Activated CD4-positive, alpha-beta T cell treated with anti-CD3 and anti-CD28 coated beads for 48 hours (primary cell): ENCODE measurements around the gene TMEM14B.
A peak's percentile ranks its signal among the peaks of the same experiment; 100 is the strongest.

Experiments
- DNase-seq: peaks from one replicate; pipeline ENCODE4 v3.0.0-alpha.2; 2020

The TMEM14B gene

DNA sequence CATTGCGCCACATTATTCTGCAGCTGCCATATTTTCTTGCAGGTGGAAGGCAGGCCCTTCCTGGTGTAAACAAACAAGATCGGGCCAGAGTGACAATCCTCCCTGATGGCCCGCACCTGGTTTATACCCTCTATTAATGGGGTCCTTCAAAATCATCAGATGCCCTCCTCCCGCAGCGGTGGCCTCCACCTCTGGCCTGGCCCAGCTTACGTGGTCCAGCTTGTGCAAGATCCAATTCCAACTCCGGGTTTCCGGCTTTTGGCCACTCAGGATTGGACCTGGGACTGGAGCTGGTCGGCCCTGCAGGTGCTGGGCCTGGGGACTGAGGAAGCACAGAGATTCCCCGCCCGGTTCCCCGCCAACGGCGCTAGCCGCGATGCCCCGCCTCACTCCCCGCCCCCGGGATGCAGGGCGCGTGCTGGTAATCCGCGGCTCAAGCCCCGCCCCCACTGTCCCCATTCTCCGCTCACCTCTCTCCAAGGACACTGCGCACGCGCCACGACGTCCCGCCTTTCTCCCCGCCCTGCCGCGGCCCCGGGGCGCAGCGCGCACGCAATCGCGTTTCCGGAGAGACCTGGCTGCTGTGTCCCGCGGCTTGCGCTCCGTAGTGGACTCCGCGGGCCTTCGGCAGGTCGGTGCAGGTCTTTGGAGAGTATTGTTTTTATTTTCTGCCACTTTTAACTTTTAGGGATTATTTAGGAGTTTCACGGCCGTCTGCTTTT lies at the start of gene TMEM14B:
Gene TMEM14B, plus strand, starts transcription at position 555 of the 722 bp plus-strand sequence. CDS start 1,441 bp downstream, outside the sequence.
- peak; percentile 100 for DNase-seq

DNA sequence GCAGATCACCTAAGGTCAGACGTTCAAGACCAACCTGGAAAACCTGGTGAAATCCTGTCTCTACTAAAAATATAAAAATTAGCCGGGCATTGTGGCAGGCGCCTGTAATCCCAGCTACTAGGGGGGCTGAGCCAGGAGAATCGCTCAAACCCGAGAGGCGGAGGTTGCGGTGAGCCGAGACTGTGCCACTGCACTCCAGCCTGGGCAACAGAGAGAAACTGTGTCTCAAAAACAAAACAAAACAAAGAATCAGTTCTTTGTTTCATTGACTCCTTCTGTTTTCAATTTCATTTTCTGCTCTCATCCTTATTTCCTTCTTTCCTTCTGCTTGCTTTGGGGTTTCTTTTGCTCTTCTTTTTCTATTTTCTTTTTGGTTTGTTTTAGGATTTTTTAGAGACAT lies 33.6 kb upstream of the TMEM14B start:
- DNase-seq, result no peak

DNA sequence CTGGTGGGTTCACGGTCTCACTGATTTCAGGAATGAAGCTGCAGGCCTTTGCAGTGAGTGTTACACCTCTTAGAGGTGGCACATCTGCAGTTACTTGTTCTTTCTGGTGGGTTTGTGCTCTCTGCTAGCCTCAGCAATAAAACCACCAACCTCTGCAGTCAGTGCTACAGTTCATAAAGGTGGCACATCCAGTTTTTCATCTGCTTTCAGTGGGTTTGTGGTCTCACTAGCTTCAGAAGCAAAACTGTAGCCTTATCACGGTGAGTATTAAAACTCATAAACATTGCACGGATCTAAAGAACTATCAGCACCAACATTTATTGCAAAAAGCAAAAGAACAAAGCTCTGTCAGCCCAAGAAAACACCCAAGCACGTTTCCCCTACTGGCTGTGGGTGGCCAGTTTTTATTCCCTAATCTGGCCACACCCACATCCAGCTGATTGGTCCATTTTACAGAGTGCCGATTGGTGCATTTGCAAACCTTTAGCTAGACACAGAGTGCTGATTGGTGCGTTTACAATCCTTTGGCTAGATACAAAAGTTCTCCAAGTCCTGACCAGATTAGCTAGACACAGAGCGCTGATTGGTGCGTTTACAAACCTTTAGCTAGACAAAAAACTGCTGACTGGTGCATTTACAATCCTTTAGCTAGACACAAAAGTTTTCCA lies 28.2 kb upstream of the TMEM14B start:
- peak; percentile 66 for DNase-seq

DNA sequence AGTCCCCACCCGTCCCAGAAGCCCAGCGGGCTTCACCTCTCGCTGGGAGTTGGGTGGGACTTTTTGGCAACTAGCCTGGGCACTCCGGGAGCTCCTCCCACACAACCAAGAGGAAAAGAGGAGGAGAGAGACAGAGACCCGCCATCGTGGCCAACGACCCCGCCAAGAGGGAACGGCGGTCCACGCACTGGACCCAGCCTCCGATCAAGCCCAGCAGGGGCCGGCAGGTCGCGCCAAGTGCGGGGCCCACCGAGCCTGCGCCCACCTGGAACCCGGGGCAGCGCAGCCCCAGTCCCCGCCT lies 27.7 kb upstream of the TMEM14B start:
- DNase-seq, result no peak

DNA sequence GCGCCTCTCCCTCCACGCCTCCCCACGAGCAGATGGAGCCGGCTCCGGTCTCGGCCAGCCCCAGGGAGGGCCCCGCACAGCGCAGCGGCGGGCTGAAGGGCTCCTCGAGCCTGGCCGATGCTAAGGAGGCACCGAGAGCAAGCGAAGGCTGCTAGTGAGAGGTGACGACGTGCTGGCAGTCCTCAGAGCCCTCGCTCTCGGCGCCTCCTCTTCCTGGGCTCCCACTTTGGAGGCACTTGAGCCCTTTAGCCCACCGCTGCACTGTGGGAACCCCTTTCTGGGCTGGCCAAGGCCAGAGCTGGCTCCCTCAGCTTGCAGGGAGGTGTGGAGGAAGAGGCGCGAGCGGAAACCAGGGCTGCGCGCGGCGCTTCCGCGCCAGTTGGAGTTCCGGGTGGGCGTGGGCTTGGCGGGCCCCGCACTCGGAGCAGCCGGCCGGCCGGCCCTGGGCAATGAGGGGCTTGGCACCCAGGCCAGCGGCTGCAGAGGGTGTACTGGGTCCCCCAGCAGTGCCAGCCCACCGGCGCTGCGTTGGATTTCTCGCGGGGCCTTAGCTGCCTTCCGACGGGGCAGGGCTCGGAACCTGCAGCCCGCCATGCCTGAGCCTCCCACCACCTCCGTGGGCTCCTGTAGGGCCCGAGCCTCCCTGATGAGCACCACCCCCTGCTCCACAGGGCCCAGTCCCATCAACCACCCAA lies 27.2 kb upstream of the TMEM14B start:
- DNase-seq, result peak; percentile 64

DNA sequence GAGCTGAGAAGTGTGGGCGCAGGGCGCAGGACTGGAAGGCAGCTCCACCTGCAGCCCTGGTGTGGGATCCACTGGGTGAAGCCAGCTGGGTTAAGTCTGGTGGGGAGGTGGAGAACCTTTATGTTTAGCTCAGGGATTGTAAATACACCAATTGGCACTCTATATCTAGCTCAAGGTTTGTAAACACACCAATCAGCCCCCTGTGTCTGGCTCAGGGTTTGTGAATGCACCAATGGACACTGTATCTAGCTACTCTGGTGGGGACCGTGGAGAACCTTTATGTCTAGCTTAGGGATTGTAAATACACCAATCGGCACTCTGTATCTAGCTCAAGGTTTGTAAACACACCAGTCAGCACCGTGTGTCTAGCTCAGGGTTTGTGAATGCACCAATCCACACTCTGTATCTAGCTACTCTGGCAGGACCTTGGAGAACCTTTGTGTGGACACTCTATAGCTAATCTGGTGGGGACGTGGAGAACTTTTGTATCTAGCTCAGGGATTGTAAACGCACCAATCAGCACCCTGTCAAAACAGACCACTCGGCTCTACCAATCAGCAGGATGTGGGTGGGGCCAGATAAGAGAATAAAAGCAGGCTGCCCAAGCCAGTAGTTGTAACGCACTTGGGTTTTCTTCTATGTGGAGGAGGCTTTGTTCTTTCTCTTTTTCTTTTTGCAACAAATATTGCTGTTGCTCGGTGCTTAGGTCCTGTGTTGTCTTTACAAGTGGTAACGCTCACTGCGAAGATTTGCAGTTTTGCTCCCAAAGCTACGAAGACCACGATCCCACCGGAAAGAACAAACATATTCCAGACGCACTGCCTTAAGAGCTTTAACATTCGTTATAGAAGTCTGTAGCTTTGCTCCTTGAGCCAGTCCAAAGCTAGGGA lies 26.4 kb upstream of the TMEM14B start:
- DNase-seq, result peak; percentile 58

DNA sequence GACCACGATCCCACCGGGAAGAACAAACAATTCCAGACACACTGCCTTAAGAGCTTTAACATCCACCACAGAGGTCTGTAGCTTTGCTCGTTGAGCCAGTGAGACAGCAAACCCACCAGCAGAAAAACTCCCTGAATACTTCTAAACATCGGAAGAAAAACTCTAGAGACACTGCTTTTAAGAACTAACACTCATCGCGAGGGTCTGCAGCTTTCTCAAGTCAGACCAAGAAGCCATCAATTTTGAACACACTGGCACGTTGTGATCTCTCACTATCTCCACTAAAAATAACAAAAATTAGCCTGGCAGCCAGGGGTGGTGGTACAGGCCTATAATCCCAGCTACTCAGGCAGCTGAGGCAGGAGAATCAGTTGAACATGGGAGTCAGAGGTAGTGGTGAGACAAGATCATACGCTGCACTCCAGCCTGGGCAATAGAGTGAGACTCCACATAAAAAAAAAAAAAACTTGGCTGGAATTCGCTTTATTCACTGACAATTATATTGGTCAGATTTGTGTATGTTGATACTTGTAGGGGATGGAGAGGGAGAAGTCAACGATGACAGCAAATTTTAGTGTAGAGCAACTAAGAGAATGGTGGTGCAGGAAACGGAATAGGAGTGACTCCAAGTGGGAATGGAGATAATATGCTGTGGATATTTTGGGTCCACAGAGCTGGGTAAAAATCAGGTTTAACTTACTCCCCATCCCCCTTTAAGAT lies 25.6 kb upstream of the TMEM14B start:
- DNase-seq, result no peak

DNA sequence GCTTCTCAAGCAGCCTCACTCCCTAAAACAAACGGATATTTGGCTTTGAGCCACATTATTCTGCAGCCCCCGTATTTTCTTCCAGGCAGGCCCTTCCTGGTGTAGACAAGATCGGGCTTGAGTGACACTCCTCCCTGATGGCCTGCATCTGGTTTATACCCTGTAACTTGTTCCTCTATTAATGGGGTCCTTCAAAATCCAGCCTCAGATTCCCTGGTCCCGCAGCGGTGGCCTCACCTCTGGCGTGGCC lies 25.1 kb upstream of the TMEM14B start:
- no peak for DNase-seq

DNA sequence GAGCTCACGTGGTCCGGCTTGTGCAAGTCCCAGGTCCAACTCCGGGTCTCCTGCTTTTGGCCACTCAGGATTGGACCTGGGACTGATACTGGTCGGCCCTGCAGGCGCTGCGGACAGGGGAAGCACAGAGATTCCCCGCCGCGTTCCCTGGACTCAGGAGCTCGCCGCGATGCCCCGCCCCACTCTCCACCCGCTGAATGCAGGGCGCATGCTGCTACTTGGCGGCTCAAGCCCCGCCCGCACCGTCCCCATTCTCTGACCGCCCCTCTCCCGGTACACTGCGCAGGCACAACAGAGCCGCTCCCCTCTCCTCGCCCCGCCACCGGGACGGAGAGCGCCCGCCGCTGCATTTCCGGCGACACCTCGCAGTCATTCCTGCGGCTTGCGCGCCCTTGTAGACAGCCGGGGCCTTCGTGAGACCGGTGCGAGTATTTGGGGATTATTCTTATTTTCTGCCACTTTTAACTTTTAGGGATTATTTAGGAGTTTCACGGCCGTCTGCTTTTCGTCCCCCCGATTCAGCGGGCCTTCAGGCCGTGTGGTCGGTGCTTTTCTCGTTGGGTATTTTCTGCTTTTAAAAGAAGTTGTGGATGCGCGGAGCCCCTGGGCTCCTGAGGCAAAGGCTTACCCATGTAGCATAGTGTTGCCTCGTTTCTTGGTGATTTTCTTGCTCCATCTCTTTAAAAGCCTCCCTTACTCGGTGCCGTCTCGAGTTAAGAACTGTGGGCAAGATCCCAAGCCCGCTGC lies 24.6 kb upstream of the TMEM14B start, which contains the start of gene TMEM14C:
Gene TMEM14C, plus strand, starts transcription at position 251 of the 747 bp plus-strand sequence. CDS start 1,544 bp downstream, outside the sequence.
- peak; percentile 93 for DNase-seq

DNA sequence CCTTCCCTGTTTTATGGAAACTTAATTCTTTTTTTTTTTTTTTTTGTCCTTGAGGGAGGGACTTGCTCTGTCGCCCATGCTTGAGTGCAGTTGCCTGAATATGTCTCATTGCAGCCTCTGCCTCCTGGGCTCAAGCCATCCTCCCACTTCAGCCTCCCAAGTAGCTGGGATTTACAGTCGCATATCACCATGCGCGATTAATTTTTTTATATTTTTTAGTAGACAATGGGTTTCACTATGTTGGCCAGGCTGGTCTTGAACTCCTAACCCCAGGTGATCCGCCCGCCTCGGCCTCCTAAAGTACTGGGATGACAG lies 24.1 kb upstream of the TMEM14B start:
- DNase-seq, result no peak

DNA sequence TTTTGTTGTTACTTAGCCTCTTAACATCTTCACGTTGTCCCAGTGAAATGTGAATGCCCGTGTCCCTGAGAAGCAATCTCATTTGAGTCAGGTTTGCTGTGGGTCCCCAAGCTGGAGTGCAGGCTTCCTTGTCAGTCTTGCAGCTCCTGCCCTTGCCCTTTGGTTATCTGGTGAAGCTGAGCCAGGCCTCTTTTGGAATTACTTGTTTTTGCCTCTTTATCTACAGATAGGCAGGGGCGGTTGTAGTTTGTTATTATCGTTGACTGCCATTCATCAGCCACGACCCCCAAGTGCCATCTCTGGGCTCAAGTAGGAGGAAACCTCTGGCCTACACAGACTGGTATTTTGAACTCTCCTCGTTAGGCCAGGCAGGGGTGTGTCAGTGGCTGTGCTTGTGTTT lies 22.6 kb upstream of the TMEM14B start:
- DNase-seq, result no peak

DNA sequence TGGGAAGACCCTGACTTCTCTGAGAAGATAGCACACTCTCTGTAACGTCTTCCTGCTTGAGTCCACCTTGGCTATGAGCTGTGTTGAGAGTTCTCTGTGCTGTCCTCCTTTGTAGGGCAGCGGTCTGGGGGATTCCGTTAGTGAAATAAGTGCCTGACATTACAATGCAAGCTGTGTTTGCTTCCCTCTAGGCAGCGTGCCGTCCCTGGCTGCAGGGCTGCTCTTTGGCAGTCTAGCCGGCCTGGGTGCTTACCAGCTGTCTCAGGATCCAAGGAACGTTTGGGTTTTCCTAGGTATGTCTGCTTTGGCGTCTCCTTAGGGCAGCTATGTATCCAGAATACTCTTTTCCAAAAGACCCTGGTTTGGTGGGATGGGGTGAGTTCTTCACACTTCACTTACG lies 21.9 kb upstream of the TMEM14B start:
- no peak for DNase-seq

DNA sequence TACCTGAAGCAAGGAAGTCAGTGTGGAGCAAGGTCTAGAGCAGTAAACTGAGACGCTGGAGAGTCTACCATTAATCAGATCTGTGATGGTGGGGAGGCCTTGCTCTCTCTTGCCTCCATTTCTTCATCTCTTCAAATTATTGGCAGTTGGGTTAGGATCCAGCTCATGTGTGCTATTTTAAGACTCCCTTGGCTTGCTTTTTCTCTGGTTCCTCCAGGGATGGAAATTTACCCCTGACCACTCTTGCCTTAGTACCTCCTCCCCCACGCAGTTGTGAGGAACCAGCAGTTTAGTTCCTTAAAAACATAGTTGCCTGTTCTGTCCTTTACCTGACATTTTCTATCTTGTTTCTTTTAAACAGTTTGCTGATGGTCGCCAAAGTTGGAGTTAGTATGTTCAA lies 17.4 kb upstream of the TMEM14B start:
- no peak for DNase-seq

DNA sequence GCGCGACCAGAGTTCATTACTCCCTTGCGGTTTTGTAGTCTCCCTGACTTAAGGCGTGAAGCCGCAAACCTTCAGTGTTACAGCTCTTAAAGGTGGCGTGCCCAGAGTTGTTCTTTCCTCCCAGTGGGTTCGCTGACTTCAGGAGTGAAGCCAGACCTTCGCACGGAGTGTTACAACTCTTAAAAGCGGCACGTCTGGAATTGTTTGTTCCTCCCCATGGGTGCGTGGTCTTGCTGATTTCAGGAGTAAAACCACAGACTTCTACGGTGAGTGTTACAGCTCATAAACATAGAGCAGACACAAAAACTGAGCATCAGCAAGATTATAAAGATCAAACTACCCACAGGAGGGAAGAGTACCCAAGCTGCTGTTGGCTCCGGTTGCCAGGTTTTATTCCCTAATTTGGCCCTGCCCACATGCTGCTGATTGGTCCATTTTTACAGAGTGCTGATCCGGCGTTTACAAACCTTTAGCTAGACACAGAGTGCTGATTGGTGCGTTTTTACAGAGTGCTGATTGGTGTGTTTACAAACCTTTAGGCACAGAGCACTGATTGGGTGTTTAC lies 14.4 kb upstream of the TMEM14B start:
- DNase-seq, result no peak

DNA sequence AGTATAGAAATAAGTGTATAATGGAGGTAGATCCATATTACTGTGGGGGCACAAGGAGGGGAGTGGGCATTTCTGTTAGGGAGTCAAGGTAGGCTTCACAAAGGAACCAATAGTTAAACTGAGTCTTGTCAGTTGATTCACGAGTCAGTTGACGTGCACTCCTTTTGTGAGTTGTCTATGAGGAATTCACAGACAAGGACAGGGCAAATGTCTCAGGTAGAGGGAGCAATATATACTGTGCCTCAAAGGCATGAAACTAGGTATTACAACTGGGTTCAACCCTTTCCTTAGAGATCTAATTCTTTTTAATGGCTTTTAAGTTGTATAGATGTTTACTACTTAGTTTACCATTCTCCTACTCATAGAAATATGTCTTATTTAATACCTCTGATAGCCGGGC lies 13.7 kb upstream of the TMEM14B start:
- no peak for DNase-seq

DNA sequence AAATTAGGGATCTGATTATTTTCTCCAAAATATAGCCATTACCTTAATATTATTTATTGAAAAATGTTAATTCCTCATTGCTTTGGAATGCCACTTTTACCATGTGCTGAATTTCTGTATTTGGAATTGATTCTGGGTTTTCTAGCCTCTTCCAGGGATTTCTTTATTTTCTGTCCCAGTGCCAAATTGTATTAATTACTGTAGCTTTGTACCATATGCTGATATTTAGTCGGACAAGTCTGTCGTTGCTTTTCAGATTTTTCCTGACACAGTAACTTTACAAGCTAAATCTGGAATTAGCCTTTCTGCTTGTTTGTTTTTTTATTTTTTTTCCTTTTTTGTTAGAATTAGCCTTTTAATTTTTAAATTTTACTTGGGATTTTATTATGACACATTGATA lies 10.9 kb upstream of the TMEM14B start:
- DNase-seq, result no peak

DNA sequence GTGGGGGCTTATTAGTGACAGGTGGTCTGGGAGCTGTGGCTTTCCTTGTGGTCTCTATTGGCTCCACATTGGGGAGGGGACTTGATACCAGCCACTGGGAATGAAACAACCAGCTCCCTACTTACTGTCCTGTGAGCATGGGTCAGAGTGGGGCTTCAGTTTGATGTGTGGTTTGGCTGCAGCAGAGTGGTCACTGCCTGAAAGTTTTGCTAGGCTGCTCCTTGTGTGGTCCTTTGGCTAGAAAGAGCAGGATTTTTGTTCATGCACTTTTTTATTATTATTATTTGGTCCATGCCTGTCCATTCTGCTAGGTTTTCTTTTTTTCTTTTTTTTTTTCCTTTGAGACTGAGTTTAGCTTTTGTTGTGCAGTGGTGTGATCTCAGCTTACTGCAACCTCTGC lies 7.5 kb upstream of the TMEM14B start:
- DNase-seq, result no peak

DNA sequence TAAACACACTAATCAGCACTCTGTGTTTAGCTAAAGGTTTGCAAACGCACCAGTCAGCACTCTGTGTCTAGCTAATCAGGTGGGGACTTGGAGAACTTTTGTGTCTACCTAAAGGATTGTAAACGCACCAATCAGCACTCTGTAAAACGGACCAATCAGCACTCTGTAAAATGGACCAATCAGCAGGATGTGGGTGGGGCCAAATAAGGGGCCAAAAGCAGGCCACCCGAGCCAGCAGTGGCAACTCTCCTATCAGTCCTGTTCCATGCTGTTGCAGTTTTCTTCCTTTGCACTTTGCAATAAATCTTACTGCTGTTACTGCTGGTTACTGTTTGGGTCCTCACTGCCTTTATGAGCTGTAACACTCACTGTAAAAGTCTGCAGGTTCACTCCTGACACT lies 6.0 kb upstream of the TMEM14B start:
- DNase-seq, result peak; percentile 21

DNA sequence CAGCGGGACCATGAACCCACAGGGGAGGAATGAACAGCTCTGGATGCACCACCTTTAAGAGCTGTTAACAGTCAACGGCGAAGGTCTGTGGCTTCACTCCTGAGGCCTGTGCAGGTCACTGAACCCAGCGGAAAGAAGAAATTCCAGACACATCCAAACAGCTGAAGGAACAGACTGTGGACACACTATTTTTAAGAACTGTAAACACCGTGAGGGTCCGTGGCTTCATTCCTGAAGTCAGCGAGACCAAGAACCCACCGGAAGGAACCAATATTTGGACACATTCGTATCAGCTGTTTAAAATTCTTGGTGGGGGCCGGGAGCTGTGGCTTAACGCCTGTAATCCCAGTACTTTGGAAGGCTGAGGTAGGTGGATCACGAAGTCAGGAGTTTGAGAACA lies 5.4 kb upstream of the TMEM14B start:
- no peak for DNase-seq

DNA sequence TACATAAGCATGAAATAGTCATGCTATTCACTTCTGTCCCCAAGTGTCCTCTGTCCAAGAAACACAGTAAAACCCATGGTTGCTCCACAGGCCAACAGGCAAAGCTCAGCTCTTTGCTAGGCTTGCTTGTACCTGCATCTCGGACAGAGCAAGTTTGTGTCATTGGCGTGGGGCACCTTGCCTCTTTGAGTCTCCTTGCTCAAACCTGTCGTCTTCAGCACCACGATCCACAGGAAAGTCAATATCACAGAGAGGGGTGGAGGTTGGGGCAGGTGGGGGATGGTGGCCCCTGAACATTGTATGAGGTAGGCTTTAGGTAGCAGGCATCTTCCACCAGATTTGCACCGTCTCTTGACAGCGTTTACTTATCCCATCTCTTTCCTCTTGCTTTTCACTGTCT lies 4.1 kb upstream of the TMEM14B start:
- no peak for DNase-seq

DNA sequence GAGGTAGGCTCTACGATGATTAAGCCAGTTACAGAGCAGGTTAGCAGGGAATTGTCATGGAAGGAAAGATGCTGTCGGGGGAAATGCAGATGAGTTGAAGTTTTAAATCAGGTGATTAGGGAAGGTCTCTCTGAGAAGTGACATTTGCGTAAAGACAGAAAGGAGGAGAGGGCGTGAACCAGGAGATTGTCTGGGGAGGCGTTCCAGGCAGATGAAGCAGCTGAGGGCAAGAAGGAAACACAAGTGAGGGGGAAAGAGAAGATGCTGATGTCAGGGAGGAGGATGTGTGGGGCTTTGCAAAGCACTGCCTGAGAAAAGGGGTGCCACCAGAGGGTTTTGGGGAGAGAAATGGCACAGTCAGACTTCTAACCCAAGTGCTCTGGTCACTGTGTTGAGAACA lies 2.5 kb upstream of the TMEM14B start:
- DNase-seq, result no peak

DNA sequence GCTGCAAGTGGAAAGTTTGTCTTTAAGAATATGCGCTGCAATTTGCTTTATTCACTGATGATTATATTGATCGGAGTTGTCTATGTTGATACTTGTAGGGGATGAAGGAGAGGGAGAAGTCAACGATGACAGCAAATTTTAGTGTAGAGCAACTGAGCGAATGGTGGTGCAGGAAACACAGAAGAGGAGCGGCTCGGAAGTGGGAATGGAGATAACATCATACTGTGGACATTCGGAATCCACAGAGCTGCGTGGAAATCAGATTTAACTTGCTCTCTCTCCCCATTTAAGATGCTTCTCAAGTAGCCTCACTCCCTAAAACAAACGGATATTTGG lies 722 bp upstream of the TMEM14B start:
- no peak for DNase-seq
